HG03280 (cell line): ENCODE results near the gene ACTL8.

Source experiments
- ATAC-seq: cut with Tn5 transposase; IDR thresholded peaks from one replicate; pipeline ENCODE4 v1.9.1; 2021; ENCODE audit warnings: mild to moderate bottlenecking, moderate library complexity; ENCODE audit not compliant: unreplicated experiment

ACTL8 gene

DNA sequence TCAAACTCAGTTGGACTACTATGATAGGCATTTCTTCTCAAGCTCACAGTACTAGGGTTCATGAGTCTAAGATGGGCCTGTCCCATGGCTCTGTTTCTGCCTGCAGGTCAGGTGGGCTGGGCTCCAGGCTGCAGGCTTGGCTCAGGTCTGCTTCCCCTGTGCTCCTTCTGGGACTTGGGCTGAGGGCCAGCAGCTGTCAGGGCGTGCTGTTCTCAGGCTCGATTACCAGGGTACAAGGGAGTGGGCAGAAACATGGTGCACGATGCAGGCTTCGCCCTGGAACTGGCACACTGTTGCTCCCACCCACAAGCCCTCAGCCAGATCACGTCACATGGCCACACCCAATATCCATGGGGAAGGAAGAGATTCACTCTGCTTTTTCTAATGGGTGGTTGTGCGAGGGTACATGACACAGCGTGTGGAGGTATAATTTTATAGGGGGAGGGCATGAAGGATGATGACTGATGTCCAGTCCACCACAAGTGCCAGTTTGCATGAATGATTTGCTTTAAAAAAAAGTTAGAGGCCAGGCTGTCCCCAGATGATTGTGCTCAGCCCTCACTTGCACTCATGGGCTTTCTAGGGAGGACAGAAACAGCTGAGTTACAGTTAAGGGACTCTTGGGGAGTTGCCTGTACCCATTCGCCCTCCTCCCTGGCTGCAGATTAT, 118.0 kb downstream of the ACTL8 start:
- no peak for ATAC-seq

DNA sequence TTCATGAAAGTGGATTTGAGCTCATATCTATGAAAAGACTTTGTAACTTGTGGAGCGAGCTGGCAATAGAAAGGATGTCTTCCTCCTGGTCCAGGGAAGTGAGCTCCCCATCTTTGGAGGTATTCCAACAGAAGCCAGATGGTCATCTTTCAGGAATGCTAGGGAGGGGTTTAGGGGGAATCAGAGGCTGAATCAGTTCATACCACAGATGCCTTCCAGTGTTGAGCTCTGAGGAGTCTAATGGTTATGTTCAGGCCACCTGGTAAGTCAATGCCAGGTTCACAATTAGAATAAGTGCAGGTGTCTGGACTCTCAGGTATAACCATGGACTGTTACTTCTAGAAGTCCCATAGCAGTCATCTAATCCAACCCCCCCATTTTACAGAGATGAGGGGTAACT, 119.1 kb downstream of the ACTL8 start:
- ATAC-seq = no peak

DNA sequence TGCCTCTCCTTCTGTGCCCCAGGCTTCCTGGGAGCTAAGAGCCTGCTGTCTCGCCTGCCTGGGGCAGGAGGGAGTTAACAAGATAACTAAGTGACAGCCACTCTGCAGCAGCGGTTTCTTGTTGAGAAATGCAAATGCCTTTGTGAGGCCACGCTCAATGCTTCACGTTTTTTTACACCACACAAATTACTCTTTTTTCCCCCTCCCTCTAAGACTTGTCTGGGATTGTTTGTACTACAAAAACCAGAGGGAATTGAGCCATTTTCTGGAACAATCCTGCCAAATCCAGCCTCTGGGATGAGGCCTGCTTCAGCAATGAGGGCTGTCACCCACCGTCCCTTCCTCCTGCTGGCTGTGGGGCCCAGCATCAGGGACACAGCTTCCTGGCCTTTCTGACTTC, 119.6 kb downstream of the ACTL8 start:
- ATAC-seq = no peak

GRCh38 chr1:17875171-17875881, 120.2 kb downstream of the ACTL8 start:
- ATAC-seq = no peak

DNA sequence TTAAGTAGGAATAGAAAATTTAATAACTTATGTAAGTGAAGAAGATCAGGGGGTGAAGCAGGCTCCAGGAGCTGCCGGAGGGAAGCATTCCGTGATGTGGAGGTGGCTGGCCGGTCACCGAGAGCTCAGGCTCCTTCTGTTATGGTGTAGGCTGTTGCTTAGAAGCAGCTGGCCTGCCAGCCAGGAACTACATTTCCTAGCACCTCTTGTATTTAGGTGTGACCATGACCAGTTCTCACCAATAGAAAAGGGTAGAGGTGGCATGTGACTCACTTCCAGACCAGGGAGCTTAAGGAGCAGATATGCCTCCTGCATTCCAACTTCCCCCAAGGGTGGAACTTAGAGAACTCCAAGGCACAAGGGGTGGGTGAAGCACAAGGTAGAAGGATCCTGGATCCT, 120.7 kb downstream of the ACTL8 start:
- ATAC-seq = no peak
